ENCODE measurements around the gene DEAF1.

The DEAF1 gene

DNA sequence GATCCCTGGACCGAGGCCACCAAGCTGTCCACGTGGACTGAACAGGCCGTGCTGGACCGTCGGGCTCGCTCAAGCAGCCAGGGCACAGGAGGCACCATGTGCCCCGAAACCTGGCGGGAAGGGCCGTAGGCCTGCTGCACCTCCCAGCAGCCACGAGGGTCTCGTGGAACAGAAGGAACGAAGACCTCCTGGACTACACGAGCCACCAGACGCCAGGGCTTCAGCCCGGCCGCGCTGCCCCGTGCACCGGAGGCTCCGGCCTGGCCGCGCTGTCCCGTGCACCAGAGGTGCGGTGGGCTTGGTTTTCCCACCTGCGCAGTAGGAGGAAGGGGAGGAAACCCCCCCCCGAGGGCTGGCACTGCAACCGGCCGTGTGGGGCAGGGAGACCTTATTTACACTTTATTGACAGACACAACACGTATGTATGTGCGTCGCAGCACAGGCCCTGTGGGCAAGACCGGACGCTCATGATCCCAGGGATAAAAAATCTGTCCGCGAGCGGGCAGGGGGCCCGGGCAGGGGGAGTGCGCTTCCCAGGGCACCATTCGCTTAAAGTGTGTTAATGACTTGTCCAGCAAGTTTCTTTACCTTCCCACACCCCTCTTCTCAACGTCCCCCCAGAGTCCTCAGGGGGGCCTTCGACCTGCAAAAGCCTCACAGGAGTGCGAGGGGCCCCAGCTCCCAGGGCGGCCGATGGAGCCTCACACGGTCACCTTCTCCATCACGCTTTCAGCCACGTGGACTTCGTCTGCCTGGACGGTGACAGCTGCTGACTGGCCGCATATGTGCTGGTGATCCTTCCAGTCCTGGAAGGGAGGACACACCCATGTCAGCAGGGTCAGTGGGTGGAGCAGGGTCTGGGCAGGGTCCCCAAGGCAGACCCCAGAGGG lies 50.9 kb downstream of the DEAF1 start:
- no peak for DNase-seq

DNA sequence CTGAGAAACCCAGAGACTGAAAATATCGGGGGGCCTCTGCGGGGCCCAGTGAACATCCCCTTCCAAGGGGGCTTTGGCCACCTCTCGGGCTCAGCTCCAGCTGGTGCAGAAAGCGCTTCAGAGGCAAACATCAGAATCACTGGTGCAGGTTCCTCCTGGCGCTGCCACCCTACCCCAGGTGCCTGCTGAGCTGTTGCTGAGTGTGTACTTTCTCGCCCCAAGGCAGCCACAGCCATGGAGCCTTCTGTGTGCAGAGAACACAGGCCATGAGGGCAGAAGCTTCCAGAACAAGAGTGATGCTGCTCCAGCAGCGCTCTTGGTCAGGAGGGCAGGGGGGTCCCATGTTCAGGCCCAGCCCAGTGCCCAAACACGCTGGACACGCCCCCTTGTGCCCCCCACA lies 51.7 kb downstream of the DEAF1 start:
- DNase-seq: no peak

DNA sequence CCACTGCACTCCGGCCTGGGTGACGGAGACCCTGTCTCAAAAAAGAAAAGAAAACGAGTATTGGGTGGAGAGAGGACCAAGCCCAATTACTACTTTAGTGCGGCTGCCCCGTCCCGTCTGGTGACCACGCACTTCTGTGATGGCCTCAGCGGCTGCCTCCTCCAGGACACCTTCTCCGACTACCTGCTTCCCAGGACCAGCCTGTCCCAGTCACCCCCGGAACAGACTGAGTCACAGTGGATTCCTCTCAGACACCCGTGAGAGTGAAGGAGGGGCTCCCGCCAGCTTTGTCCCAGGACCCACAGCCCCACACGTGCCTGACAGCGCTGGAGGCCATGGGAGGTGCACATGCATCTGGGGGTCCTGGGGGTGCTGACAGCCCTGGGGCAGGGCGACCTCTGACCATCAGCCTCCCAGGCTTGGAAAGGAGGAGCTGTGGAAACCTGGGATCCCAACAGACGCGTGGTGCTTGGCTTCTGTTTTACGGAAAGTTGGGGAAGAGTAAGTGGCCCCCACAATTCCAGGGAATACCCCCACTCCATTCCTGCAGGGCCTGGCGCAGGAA lies 53.1 kb downstream of the DEAF1 start:
- DNase-seq: no peak

DNA sequence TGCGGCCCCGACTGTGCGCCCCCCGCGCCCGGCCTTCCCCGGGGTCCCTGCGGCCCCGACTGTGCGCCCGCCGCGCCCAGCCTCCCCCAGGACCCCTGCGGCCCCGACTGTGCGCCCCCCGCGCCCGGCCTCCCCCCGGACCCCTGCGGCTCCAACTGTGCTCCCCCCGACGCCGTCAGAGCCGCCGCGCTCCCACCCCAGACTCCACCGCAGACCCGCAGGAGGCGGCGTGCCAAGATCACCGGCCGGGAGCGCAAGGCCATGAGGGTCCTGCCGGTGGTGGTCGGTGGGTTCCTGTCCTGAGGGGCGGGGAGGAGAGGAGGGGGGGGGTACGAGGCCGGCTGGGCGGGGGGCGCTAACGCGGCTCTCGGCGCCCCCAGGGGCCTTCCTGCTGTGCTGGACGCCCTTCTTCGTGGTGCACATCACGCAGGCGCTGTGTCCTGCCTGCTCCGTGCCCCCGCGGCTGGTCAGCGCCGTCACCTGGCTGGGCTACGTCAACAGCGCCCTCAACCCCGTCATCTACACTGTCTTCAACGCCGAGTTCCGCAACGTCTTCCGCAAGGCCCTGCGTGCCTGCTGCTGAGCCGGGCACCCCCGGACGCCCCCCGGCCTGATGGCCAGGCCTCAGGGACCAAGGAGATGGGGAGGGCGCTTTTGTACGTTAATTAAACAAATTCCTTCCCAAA lies 54.9 kb downstream of the DEAF1 start:
- no peak for DNase-seq

DNA sequence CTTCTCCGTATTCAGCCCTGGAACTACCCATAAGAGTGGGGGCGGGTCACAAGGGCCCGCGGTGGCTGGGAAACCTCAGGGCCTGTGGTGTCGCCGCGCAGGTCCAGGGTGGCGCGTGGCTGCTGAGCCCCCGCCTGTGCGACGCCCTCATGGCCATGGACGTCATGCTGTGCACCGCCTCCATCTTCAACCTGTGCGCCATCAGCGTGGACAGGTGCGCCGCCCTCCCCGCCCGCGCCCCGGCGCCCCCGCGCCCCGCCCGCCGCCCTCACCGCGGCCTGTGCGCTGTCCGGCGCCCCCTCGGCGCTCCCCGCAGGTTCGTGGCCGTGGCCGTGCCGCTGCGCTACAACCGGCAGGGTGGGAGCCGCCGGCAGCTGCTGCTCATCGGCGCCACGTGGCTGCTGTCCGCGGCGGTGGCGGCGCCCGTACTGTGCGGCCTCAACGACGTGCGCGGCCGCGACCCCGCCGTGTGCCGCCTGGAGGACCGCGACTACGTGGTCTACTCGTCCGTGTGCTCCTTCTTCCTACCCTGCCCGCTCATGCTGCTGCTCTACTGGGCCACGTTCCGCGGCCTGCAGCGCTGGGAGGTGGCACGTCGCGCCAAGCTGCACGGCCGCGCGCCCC lies 55.6 kb downstream of the DEAF1 start:
- DNase-seq: no peak

DNA sequence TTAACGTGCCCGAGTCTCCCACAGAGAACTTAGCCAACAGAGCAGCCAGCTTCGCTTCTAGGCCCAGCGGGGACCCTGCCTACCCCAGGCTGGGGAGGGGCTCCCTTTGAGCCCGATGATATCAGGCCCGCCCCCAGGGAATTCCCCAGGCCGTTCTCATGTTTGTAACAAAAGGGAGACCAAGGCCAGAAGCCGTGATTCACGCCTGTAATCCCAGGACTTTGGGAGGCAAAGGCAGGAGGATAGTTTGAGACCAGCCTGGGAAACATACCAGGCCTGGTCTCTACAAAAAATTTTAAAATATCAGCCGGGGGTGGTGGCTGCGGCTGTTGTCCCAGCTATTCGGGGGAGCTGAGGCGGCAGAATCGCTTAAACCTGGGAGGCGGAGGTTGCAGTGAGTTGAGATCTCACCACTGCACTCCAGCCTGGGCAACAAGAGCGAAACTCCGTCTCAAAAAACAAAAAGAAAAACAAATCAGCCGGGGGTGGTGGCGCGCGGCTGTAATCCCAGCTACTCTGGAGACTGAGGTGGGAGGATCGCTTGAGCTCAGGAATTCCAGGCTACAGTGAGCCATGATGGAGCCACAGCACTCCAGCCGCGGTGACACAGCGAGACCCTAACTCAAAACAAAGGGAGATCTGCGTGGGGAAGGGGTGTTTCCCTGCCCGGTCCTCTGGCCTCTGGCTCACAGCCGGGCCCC lies 56.2 kb downstream of the DEAF1 start:
- DNase-seq: no peak

DNA sequence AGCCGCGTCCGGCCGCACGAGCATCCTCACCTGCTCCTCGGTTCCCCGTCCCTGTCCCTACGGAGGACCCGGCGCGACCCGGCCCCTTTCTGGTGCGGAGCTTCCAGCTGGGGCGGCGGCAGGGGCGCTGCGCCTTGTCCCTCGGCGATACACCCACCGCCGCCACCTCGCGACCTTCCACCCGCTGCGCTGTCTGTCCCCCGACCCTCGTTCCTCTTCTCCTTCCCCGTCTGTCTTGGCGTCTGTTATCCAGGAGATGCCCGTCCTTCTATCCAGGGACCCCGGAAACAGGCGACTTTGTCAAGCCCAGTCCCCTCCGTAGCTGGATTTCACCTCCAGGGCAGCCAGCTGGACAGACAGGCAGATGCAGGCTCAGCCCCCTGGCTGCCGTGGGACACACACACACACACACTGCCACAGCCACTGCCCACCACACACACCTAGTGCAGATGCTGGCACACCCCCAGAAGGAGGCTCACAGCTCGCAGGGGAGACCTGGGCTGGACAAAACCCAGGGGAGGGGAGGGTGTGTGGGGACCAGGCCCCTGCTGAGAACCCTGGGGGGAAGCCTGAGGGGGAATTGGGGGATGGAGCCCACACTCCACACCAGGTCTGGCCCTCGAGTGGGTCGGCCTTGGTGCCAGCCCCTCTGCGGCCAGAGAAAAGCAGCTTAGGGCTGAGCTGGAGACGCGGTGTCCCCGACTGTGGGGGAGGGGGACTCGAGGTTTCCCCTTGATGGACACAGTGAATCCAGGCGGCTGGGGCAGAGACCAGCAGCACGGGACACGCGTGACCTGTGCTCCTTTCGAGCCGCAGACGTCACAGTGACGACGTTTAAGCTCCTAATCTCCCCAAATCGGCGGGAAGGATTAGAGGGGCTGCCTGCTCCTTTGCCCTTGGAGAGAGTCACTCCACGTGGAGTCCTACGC lies 57.2 kb downstream of the DEAF1 start:
- no peak for DNase-seq

DNA sequence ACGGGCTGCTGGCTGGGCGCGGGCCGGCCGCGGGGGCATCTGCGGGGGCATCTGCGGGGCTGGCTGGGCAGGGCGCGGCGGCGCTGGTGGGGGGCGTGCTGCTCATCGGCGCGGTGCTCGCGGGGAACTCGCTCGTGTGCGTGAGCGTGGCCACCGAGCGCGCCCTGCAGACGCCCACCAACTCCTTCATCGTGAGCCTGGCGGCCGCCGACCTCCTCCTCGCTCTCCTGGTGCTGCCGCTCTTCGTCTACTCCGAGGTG lies 57.8 kb downstream of the DEAF1 start:
- no peak for DNase-seq

DNA sequence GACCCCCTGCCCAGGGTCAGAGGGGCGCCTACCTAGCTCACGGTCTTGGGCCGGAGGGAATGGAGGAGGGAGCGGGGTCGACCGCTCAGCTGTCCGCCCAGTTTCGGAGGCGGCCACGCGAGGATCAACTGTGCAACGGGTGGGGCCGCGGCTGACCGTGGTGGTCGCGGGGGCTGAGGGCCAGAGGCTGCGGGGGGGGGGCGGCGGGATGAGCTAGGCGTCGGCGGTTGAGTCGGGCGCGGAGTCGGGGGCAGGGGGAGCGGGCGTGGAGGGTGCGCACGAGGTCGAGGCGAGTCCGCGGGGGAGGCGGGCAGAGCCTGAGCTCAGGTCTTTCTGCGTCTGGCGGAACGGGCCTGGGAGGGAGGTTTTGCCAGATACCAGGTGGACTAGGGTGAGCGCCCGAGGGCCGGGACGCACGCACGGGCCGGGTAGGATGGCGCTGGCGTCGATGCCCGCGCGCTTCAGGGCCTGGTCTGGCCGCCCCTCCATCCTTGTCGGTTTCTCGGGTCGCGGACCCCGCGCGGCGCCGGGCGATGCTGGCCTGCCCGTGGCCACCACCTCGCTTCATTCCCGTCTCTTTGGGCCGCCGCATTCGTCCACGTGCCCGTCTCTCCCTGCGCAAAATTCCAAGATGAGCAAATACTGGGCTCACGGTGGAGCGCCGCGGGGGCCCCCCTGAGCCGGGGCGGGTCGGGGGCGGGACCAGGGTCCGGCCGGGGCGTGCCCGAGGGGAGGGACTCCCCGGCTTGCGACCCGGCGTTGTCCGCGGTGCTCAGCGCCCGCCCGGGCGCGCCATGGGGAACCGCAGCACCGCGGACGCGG lies 58.3 kb downstream of the DEAF1 start, which contains the start of gene DRD4:
Gene DRD4 (plus strand): TSS at position 759 of the 822 bp plus-strand sequence. CDS start 36 bp downstream, at position 795.
- no peak for DNase-seq

DNA sequence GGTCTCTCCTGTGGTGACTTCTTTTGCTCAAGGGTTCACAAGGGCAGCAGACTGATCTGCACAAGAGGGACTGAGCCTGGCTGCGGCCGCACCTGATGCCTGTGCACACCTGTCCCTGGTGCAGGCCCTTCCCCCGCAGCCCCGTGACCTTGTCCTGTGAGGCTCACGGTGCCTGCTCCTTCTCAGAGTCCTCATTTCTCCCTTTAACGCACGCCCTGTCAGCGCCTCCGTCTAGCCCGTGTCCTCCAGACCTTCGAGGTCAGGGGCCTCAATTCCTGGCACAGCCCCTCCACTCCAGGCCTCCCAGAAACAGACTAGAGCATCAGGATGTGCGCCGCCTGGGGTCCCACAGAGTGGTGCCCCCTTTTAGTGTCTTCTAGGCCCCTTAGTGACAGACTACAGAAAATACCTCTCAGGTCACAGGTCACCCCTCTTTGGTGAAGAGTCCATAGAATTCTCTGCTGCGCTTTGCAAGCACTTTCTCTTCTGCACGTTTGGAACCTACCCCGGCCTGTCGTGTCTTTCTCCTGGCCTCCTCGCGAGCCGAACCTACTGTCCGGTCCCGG lies 59.0 kb downstream of the DEAF1 start:
- no peak for DNase-seq

DNA sequence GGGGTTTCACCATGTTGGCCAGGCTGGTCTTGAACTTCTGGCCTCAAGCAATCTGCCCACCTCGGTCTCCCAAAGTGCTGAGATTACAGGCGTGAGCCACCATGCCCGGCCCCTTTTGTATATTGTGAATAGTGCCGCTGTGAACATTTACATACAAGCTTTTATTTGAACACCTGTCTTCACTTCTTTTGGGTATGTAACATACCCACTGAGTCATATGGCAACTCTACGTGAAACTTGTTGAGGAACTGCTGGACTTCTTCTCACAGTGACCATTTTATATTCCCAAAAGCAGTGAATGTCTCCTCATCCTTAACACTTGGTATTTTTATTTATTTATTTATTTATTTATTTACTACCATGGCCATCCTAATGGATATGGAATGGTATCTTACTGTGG lies 64.2 kb downstream of the DEAF1 start:
- no peak for DNase-seq

DNA sequence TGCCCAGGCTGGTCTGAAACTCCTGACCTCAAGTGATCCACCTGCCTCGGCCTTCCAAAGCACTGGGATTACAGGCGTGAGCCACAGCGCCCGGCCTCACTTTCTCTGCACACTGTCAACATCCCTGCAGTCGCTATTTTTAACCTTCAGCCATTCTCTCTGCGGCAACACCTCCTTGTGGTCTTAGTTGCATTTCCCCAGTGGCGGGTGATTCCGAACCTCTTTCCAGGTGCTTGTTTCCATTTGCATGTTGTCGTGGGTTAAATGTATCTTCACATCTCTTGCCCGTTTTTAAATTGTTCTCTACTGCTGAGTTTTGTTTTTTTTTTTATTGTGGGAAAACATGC lies 65.8 kb downstream of the DEAF1 start:
- no peak for DNase-seq

DNA sequence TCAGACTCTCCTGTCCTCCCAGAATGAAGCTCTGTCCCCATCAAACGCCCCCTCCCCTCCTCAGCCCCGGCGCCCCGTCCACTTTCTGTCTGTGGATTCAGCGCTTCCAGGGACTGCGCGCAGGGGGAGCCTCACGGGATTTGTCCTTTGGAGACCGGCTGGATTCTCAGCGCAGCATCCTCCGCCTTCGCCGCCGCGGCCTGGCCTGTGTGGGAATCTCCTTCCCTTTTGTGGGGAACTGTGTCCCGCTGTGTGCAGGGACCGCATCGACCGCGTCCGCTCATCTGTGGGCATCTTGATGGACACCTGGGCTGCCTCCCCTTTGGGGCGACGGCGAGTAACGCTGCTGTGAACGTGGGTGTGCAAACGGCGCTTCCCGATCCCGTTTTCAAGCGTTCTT lies 67.0 kb downstream of the DEAF1 start:
- DNase-seq: no peak

DNA sequence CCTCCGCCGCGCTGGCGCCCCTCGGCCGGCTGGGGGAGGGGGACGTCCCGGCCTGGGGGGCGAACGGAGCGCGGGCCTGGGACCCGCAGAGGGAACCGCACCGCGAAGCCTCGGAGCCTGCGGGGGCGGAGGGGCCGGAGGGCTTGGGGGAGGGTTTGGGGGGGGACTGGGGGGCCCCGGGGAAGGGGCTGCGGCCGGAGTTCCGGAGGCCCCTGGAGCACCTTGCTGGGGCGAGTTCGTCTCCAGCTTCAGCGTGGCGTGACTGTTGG lies 67.8 kb downstream of the DEAF1 start:
- DNase-seq: no peak

DNA sequence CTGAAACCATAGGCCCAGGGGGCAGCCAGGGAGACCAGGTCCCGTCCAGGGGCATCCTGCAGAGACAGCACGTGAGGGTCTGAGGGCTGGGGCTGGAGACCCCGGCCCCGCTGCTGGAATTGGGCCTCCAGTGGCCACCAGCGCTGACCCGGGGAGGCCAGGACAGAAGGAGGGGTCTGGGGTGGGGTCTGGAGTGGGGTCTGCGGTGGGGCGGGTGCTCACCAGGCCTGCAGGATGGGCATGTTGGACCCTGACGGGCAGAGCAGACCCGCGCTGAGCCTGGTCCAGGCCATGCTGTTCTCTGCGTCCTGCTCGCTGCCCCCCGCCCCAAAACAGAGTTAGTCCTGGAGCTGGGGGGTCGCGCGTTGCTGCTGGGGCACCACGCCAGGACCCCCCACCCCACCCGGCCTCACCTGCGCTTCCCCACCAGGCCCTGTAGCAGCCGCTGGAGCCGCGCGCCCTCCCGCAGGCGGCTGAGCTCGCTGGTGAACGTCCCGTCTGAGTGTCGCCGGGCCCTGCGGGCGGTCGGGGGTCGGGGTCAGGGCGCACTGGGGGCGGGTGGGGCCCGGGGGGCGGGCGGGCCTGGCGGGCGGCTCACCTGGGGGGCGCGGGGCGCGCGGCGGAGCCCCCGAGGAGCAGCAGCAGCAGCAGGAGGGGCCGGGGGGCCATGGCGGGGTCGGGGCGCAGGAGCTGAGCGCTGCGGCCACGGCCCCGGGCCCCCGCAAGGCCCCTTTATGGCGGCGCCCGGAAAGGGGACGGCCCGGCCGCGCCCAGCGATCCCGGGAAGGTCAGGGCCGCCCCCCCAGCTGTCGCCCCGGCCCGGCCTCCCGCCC lies 68.3 kb downstream of the DEAF1 start, which contains the start of gene SCT:
Gene SCT (minus strand): TSS at position 707 of the 833 bp plus-strand sequence. CDS start 38 bp downstream, at position 669.
- no peak for DNase-seq

DNA sequence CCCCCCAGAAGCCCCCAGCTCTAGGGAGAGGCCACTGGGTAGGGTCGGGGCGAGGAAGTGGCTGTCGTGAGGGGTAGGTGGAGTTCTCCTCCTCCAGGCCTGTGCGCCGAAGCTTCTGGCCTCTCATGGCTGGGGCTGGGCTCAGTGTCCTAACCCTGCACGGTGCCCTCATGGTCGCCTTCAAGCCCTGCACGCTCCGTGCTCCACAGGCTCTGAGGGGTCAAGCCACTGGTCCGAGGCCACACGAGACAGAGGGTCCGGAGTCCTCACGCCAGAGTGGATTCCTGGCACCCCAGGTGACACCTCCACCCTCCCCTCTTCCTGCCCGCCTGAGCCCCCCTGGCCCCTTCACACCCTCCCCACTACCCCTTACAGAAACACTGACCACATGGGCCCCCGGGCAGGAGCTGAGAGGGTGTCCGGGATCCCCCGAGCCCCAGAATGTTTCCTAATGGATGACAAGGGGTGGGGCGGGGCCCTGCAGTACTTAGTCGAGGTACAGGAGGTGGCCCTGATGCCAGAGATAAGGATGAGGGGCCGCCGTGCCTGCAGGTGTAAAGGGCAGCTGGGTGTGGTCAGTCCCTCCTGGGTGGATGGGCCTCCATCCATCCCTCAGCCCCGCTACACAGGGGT lies 69.3 kb downstream of the DEAF1 start:
- no peak for DNase-seq

DNA sequence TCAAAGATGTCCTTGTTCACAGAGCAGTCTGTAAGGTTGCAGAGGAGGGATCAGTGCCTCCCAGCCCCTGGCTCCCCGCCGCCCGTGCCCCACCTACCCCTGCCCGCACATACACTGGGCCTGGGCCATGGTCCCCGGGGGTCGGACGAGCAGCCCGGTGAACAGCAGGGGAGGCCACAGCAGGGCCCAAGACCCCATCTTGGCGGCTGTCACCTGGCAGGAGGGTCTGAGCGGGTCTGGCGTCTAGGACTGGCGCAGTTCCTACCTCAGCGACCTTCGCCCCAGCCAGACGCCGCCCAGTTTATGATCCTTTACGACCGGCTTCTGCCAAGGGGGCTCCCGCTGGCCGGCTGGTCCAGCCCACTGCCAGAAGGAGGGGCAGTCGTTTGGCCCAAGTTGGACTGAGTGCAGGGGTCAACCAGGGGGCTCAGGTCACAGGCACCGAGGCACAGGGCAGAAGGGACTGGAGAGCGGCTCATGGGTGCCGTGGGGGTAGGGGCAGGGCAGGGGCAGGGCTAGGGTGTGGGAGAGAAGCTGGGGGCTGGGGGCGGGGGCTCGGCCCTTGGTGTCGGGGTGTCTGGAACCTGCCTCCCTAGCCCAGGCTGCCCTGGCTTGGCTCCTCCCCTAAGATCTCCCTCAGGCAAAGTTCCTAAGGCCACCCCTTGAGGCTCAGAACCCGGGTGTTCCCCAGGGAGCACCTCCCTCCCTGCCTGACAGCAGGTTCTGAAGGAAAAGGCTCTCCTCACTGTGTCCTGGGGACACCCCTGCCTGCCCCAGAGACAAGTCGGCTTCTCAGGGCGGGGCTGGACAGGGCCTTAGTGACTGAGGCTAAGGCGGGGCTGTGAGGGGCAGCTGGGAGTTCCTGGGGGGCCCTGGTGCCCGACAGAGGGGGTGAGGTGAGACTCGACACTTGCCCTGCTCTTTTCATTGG lies 70.1 kb downstream of the DEAF1 start, which contains the start of gene CDHR5:
Gene CDHR5 (minus strand): TSS at position 251 of the 931 bp plus-strand sequence. CDS start 53 bp downstream, at position 198.
- DNase-seq: no peak
